IMR-90 (cell line): ENCODE results near the gene GTPBP10.

ENCODE experiments used
- BHLHE40 ChIP-seq: fragments of 150-350 bp; IDR thresholded peaks from 2 replicates; pipeline ENCODE4 v1.6.1; 2016; ENCODE audit warnings: mild to moderate bottlenecking, low read depth, low read length
- CTCF ChIP-seq: conservative IDR thresholded peaks from 2 replicates; pipeline ENCODE4 v1.5.1; 2012; ENCODE audit warnings: mild to moderate bottlenecking, low read depth, low read length, improper control_type of control experiment
- ELK1 ChIP-seq: fragments of 150-350 bp; IDR thresholded peaks from 2 replicates; pipeline ENCODE4 v1.6.1; 2016; ENCODE audit warnings: low read depth, mild to moderate bottlenecking, low read length, moderate library complexity, borderline replicate concordance
- POLR2A ChIP-seq: IDR thresholded peaks from 2 replicates; pipeline ENCODE4 v1.6.1; 2012; ENCODE audit warnings: mild to moderate bottlenecking, low read depth, low read length
- RFX5 ChIP-seq: IDR thresholded peaks from 2 replicates; pipeline ENCODE4 v1.8.0; 2012; ENCODE audit warnings: low read depth, mild to moderate bottlenecking, low read length, moderate library complexity
- SMC3 ChIP-seq: fragments of 150-350 bp; IDR thresholded peaks from 2 replicates; pipeline ENCODE4 v1.6.1; 2016; ENCODE audit warnings: low read depth, mild to moderate bottlenecking, antibody characterized with exemption, low read length, moderate library complexity

GRCh38 chr7:90313907-90314306 is 32.6 kb upstream of the GTPBP10 start:
- TF ChIP-seq CTCF (no peak), RFX5 (no peak), POLR2A (no peak), ELK1 (no peak), SMC3 (no peak), BHLHE40 (no peak)
